H9 (cell line): ENCODE data around the gene MYO7B. TPM values are rescaled to one million over a fixed set of nuclear protein-coding genes. Genes with fewer than 3 reads are reported as not detected.
A peak's percentile ranks its signal among the peaks of the same experiment; 100 is the strongest.

Source experiments
- DNase-seq: peaks from one replicate; pipeline ENCODE4 v3.0.0-alpha.2; 2017
- H2AFZ ChIP-seq: one replicate; pipeline ENCODE4 v1.6.1; 2013; ENCODE audit warnings: mild to moderate bottlenecking, low read length, control low read depth, moderate library complexity
- H2AK5ac ChIP-seq: 2 replicates; pipeline ENCODE4 v1.6.1; 2013; ENCODE audit warnings: low read length, control low read depth, mixed read lengths; ENCODE audit not compliant: insufficient read length
- H2BK120ac ChIP-seq: one replicate; pipeline ENCODE4 v1.6.1; 2013; ENCODE audit warnings: low read depth, mild to moderate bottlenecking, low read length, control low read depth, inconsistent platforms; ENCODE audit not compliant: poor library complexity, severe bottlenecking
- H2BK12ac ChIP-seq: 2 replicates; pipeline ENCODE4 v1.6.1; 2013; ENCODE audit warnings: low read length, control low read depth, mixed read lengths, low read depth; ENCODE audit not compliant: insufficient read length
- H2BK15ac ChIP-seq: 2 replicates; pipeline ENCODE4 v1.6.1; 2013; ENCODE audit warnings: low read depth, low read length, control low read depth
- H2BK20ac ChIP-seq: one replicate; pipeline ENCODE4 v1.6.1; 2013; ENCODE audit warnings: low read depth, mild to moderate bottlenecking, low read length, control low read depth, inconsistent platforms; ENCODE audit not compliant: poor library complexity, severe bottlenecking
- H2BK5ac ChIP-seq: 2 replicates; pipeline ENCODE4 v1.6.1; 2013; ENCODE audit warnings: low read length, control low read depth, mixed read lengths; ENCODE audit not compliant: insufficient read length
- H3K14ac ChIP-seq: 2 replicates; pipeline ENCODE4 v1.6.1; 2013; ENCODE audit warnings: low read length, control low read depth; ENCODE audit not compliant: insufficient read depth
- H3K18ac ChIP-seq: 2 replicates; pipeline ENCODE4 v1.6.1; 2013; ENCODE audit warnings: low read depth, mild to moderate bottlenecking, mixed read lengths, low read length, control low read depth; ENCODE audit not compliant: insufficient read length
- H3K23ac ChIP-seq: 2 replicates; pipeline ENCODE4 v1.6.1; 2013; ENCODE audit warnings: low read length, control low read depth, mixed read lengths, low read depth; ENCODE audit not compliant: insufficient read length
- H3K23me2 ChIP-seq: 2 replicates; pipeline ENCODE4 v1.6.1; 2013; ENCODE audit warnings: low read depth, mild to moderate bottlenecking, mixed read lengths, low read length, control low read depth; ENCODE audit not compliant: insufficient read length, poor library complexity, severe bottlenecking
- H3K27ac ChIP-seq: 2 replicates; pipeline ENCODE4 v1.5.1; 2013; ENCODE audit warnings: low read length, control low read depth, mixed read lengths, low read depth; ENCODE audit not compliant: insufficient read length
- H3K27me3 ChIP-seq: 2 replicates; pipeline ENCODE4 v1.6.1; 2013; ENCODE audit warnings: low read length, control low read depth, inconsistent platforms; ENCODE audit not compliant: insufficient read depth
- H3K4ac ChIP-seq: 2 replicates; pipeline ENCODE4 v1.6.1; 2013; ENCODE audit warnings: low read depth, mild to moderate bottlenecking, control low read depth, inconsistent platforms, low read length, moderate library complexity
- H3K4me1 ChIP-seq: 2 replicates; pipeline ENCODE4 v1.6.1; 2013; ENCODE audit warnings: low read length, control low read depth, inconsistent platforms; ENCODE audit not compliant: insufficient read depth
- H3K4me2 ChIP-seq: 2 replicates; pipeline ENCODE4 v1.6.1; 2013; ENCODE audit warnings: low read length, control low read depth, mixed read lengths; ENCODE audit not compliant: insufficient read length, insufficient read depth
- H3K56ac ChIP-seq: 2 replicates; pipeline ENCODE4 v1.6.1; 2013; ENCODE audit warnings: low read depth, mild to moderate bottlenecking, mixed read lengths, low read length, control low read depth; ENCODE audit not compliant: insufficient read length
- H3K79me1 ChIP-seq: 2 replicates; pipeline ENCODE4 v1.6.1; 2013; ENCODE audit warnings: low read depth, mild to moderate bottlenecking, moderate library complexity, low read length, control low read depth, inconsistent platforms; ENCODE audit not compliant: insufficient read depth, poor library complexity, severe bottlenecking
- H3K79me2 ChIP-seq: 2 replicates; pipeline ENCODE4 v1.6.1; 2013; ENCODE audit warnings: low read length, control low read depth, inconsistent platforms; ENCODE audit not compliant: insufficient read depth
- H3K9ac ChIP-seq: 2 replicates; pipeline ENCODE4 v1.6.1; 2013; ENCODE audit warnings: low read length, control low read depth, mixed read lengths; ENCODE audit not compliant: insufficient read length; ENCODE audit errors: extremely low read depth
- H3K9me3 ChIP-seq: one replicate; pipeline ENCODE4 v1.6.1; 2013; ENCODE audit warnings: low read depth, low read length, inconsistent platforms; ENCODE audit not compliant: control insufficient read depth
- H3T11ph ChIP-seq: one replicate; pipeline ENCODE4 v1.6.1; 2013; ENCODE audit warnings: mild to moderate bottlenecking, low read length, control low read depth, inconsistent platforms
- H4K20me1 ChIP-seq: one replicate; pipeline ENCODE4 v1.6.1; 2013; ENCODE audit not compliant: control insufficient read depth, insufficient read length, insufficient read depth
- H4K5ac ChIP-seq: 2 replicates; pipeline ENCODE4 v1.6.1; 2013; ENCODE audit warnings: low read depth, mild to moderate bottlenecking, mixed read lengths, low read length, control low read depth; ENCODE audit not compliant: insufficient read length
- H4K8ac ChIP-seq: replicated peaks from 2 replicates; pipeline ENCODE4 v1.6.1; 2013; ENCODE audit warnings: low read length, control low read depth, mixed read lengths, low read depth; ENCODE audit not compliant: insufficient read length
- H4K91ac ChIP-seq: 2 replicates; pipeline ENCODE4 v1.6.1; 2013; ENCODE audit warnings: low read depth, mild to moderate bottlenecking, moderate library complexity, mixed read lengths, low read length, control low read depth; ENCODE audit not compliant: insufficient read length
- H3K27ac Mint-ChIP-seq, 3 experiments: 2 replicates in 2 of 3; 3 replicates in 1 of 3; pipeline ENCODE4 v1.8.0; 2020 to 2021; ENCODE audit warnings: mixed read lengths in 3 of 3, mild to moderate bottlenecking in 1 of 3, moderate library complexity in 1 of 3
- H3K27me3 Mint-ChIP-seq: 2 replicates; pipeline ENCODE4 v1.8.0; 2021; ENCODE audit warnings: low read depth, mild to moderate bottlenecking, moderate library complexity, mixed read lengths
- H3K36me3 Mint-ChIP-seq, 3 experiments: 2 replicates in 2 of 3; 3 replicates in 1 of 3; pipeline ENCODE4 v1.8.0; 2020 to 2021; ENCODE audit warnings: low read depth in 3 of 3, mixed read lengths in 3 of 3; ENCODE audit not compliant: insufficient read depth in 1 of 3
- H3K4me1 Mint-ChIP-seq, 2 experiments: 2 replicates each; pipeline ENCODE4 v1.8.0; 2020; ENCODE audit warnings: mixed read lengths in 2 of 2
- H3K4me3 Mint-ChIP-seq, 2 experiments: 2 replicates in 1 of 2; 3 replicates in 1 of 2; pipeline ENCODE4 v1.8.0; 2020 to 2021; ENCODE audit warnings: mild to moderate bottlenecking in 2 of 2, mixed read lengths in 2 of 2, moderate library complexity in 1 of 2
- H3K9me3 Mint-ChIP-seq, 2 experiments: 2 replicates in 1 of 2; 3 replicates in 1 of 2; pipeline ENCODE4 v1.8.0; 2020; ENCODE audit warnings: mild to moderate bottlenecking in 2 of 2, mixed read lengths in 2 of 2, moderate library complexity in 1 of 2
- CTCF ChIP-seq: fragments of 200-600 bp; sonication (generic); conservative IDR thresholded peaks from 3 replicates; pipeline ENCODE4 v1.8.0; 2021; ENCODE audit warnings: antibody characterized with exemption, mild to moderate bottlenecking
- WGBS: extraction: QIAGEN DNeasy Blood & Tissue Kit; methylation state at CpG from one replicate; pipeline ENCODE4 v1.1.7; 2013; ENCODE audit warnings: missing lambda C conversion rate, low lambda C conversion rate, mixed read lengths; ENCODE audit not compliant: insufficient read length; ENCODE audit errors: extremely low coverage; 5-methylcytosine and 5-hydroxymethylcytosine counted together
- total RNA-seq: library from RNA; stranded (reverse); gene quantifications from 2 replicates; pipeline ENCODE4 v1.2.1, GENCODE V29; 2021

MYO7B gene
- total RNA-seq, 1 experiment from 2014 or later = not detected

GRCh38 chr2:127683757-127684156 is 148.3 kb downstream of the MYO7B start:
- Histone ChIP-seq H3K23me2 (no peaks in the 10 kb centered on the region), H2AFZ (no peak overlapping the region), H3K14ac (no peak overlapping the region), H3K27ac (no peak overlapping the region), H4K5ac (no peak overlapping the region), H3T11ph (no peak overlapping the region), H4K8ac (no peak overlapping the region), H2BK12ac (no peak overlapping the region), H3K79me2 (no peaks in the 10 kb centered on the region), H3K56ac (no peak overlapping the region), H3K4me1 (no peaks in the 10 kb centered on the region; the same call in 1 of the 2 replicates), H3K4ac (no peak overlapping the region), H2BK20ac (no peak overlapping the region), H3K9ac (no peak overlapping the region), H3K18ac (no peak overlapping the region), H3K27me3 (no peaks in the 10 kb centered on the region), H3K4me2 (no peak overlapping the region), H2BK5ac (no peak overlapping the region), H4K20me1 (no peaks in the 10 kb centered on the region), H2AK5ac (no peak overlapping the region), H3K9me3 (no peaks in the 10 kb centered on the region), H2BK15ac (no peak overlapping the region), H3K79me1 (no peaks in the 10 kb centered on the region), H3K23ac (no peak overlapping the region), H2BK120ac (no peak overlapping the region), H4K91ac (no peak overlapping the region)
- Mint-ChIP-seq H3K4me1 (peaks cover 6 to 13% of the 10 kb centered on the region in 2 experiments), H3K9me3 (peaks cover 6 to 9% of the 10 kb centered on the region in 2 experiments; a peak in 4 of 5 replicates), H3K27me3 (peaks cover 16% of the 10 kb centered on the region), H3K27ac (0 out of 7 replicates have a peak overlapping the region, but pooled peaks of 1 of the 3 experiments have one; percentile 4), H3K4me3 (no peak overlapping the region), H3K36me3 (peaks cover 0 to 2% (median 0%) of the 10 kb centered on the region in 3 experiments; a peak in 2 of 7 replicates)
- no peak for DNase-seq
- TF ChIP-seq CTCF = no peak
- whole genome bisulfite sequencing = no CpG with 5 or more reads among the region's 15 CpGs
